ENCODE measurements around the gene HMX1.

GRCh38 chr4:8892556-8893226 lies 21.1 kb upstream of the HMX1 start:
- TF ChIP-seq GATA3 (IDR thresholded peaks at IDR 0.05; ENCODE audit: low read depth, low read length), result no peak
- no peak for TF ChIP-seq GATA2 (IDR thresholded peaks at IDR 0.05; ENCODE audit: low read depth, low read length)

All from SH-SY5Y (cell line).